MM.1S (cell line): ENCODE data around the gene SPIN1.

Experiments used
- DNase-seq: peaks from one replicate; pipeline ENCODE4 v3.0.0-alpha.2; 2015
- H2AFZ ChIP-seq: fragments of 300-600 bp; sonication (generic); 2 replicates; pipeline ENCODE4 v1.6.0; 2016; ENCODE audit warnings: antibody characterized with exemption, low read length
- H3F3A ChIP-seq: fragments of 300-600 bp; sonication (generic); 2 replicates; pipeline ENCODE4 v1.6.1; 2016; ENCODE audit warnings: mild to moderate bottlenecking, antibody characterized with exemption, low read length, moderate library complexity, mixed read lengths; ENCODE audit not compliant: insufficient read depth
- H3K27ac ChIP-seq: fragments of 300-600 bp; sonication (generic); 2 replicates; pipeline ENCODE4 v1.5.1; 2016; ENCODE audit warnings: mild to moderate bottlenecking, low read length
- H3K27me3 ChIP-seq: fragments of 300-600 bp; sonication (generic); replicated peaks from 2 replicates; pipeline ENCODE4 v1.6.0; 2016; ENCODE audit warnings: low read length; ENCODE audit not compliant: insufficient read depth
- H3K36me3 ChIP-seq: fragments of 300-600 bp; sonication (generic); replicated peaks from 2 replicates; pipeline ENCODE4 v1.6.1; 2016; ENCODE audit warnings: mild to moderate bottlenecking, low read length, mixed read lengths; ENCODE audit not compliant: insufficient read depth
- H3K4me1 ChIP-seq: fragments of 300-600 bp; sonication (generic); 2 replicates; pipeline ENCODE4 v1.6.1; 2016; ENCODE audit warnings: low read length, mixed read lengths
- H3K4me2 ChIP-seq: fragments of 300-600 bp; sonication (generic); 2 replicates; pipeline ENCODE4 v1.6.0; 2016; ENCODE audit warnings: low read depth, low read length
- H3K4me3 ChIP-seq: fragments of 300-600 bp; sonication (generic); 2 replicates; pipeline ENCODE4 v1.5.1; 2016; ENCODE audit warnings: low read length, mixed read lengths
- H3K79me2 ChIP-seq: fragments of 300-600 bp; sonication (generic); 2 replicates; pipeline ENCODE4 v1.6.1; 2016; ENCODE audit warnings: mixed run types, low read length, mixed read lengths
- H3K9ac ChIP-seq: fragments of 300-600 bp; sonication (generic); 2 replicates; pipeline ENCODE4 v1.6.1; 2016; ENCODE audit warnings: low read length, mixed read lengths
- H3K9me2 ChIP-seq: fragments of 300-600 bp; sonication (generic); replicated peaks from 2 replicates; pipeline ENCODE4 v1.6.1; 2016; ENCODE audit warnings: mild to moderate bottlenecking, low read length, mixed read lengths; ENCODE audit not compliant: insufficient read depth
- H3K9me3 ChIP-seq: fragments of 300-600 bp; sonication (generic); replicated peaks from 2 replicates; pipeline ENCODE4 v1.6.1; 2016; ENCODE audit warnings: mild to moderate bottlenecking, low read length, mixed read lengths; ENCODE audit not compliant: insufficient read depth
- H4K20me1 ChIP-seq: fragments of 300-600 bp; sonication (generic); 2 replicates; pipeline ENCODE4 v1.6.1; 2016; ENCODE audit warnings: mild to moderate bottlenecking, low read length, moderate library complexity, mixed read lengths; ENCODE audit not compliant: insufficient read depth
- EZH2 ChIP-seq: fragments of 300-600 bp; sonication (generic); optimal IDR thresholded peaks from 2 replicates; pipeline ENCODE3; 2017; ENCODE audit warnings: low read depth, mild to moderate bottlenecking, antibody characterized with exemption, low read length, mixed read lengths
- EZH2phosphoT487 ChIP-seq: fragments of 300-600 bp; sonication (generic); IDR thresholded peaks from 2 replicates; pipeline ENCODE4 v1.6.1; 2018; ENCODE audit warnings: antibody characterized with exemption, low read length
- TF ChIP-seq, protein P1 (sequence below): fragments of 300-600 bp; sonication (generic); IDR thresholded peaks from 2 replicates; pipeline ENCODE4 v1.5.1; 2016; ENCODE audit warnings: antibody characterized with exemption, low read length, mixed read lengths

Gene SPIN1

DNA sequence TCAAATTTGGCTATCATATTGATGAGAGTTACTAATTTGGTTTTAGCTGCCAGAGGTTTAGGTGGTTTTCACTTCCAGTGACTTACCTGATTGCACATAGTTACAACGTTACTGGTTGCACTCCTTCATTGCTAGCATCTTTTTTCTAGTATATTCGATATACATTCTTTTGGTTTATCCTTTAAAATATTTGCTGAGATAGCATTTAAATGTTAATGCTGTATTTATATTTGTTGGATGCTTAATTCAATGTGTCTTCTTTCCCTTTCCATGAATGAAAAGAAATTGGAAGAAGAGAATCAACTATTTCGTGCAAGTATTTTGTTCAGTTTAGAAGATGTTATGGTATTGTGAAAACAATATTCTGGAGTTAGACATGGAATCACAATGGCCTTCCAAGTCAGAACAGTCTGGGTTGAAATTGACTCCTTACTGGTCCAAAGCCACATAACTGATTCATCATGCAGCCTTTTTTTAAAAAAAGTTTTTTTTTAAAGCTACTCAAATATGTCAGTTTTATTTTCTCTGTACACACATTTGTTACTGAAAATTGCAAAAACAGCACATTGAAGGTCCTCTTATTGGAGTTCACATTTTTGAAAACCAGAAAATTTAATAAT, 2.2 kb downstream of the SPIN1 start:
- Histone ChIP-seq H3K79me2 (peaks cover 64% of the 10 kb centered on the region), H3K4me2 (no peak overlapping the region)

DNA sequence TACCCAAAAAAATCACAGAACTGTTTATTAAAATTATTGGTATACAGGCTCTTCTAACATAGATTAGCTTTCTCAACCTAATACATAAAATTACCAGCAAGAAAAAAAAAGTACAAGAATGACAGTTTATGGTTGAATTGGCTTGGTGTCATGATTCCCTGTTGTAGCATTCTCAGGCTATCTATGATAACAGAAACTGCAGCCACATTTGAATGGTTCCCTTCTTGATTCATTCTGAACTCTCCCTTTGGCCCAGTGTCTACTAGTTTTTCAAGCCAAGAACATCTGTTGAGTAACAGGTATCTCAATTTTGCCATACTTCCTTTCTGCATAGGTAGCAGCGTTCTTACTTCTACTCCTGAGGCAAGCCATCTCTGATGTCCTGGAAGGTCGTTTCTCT, 3.0 kb downstream of the SPIN1 start:
- Histone ChIP-seq H3K36me3 (no peaks in the 10 kb centered on the region), H3K27ac (no peak overlapping the region), H3K4me2 (no peak overlapping the region), H4K20me1 (no peaks in the 10 kb centered on the region), H3K9me3 (no peaks in the 10 kb centered on the region), H3K79me2 (peaks cover 71% of the 10 kb centered on the region), H2AFZ (no peak overlapping the region), H3K27me3 (no peaks in the 10 kb centered on the region), H3K4me1 (peaks cover 7% of the 10 kb centered on the region), H3K9ac (no peak overlapping the region), H3K9me2 (no peaks in the 10 kb centered on the region), H3F3A (peaks cover 10% of the 10 kb centered on the region; the same call in 1 of the 2 replicates), H3K4me3 (no peak overlapping the region)
- TF ChIP-seq, protein P1, sequence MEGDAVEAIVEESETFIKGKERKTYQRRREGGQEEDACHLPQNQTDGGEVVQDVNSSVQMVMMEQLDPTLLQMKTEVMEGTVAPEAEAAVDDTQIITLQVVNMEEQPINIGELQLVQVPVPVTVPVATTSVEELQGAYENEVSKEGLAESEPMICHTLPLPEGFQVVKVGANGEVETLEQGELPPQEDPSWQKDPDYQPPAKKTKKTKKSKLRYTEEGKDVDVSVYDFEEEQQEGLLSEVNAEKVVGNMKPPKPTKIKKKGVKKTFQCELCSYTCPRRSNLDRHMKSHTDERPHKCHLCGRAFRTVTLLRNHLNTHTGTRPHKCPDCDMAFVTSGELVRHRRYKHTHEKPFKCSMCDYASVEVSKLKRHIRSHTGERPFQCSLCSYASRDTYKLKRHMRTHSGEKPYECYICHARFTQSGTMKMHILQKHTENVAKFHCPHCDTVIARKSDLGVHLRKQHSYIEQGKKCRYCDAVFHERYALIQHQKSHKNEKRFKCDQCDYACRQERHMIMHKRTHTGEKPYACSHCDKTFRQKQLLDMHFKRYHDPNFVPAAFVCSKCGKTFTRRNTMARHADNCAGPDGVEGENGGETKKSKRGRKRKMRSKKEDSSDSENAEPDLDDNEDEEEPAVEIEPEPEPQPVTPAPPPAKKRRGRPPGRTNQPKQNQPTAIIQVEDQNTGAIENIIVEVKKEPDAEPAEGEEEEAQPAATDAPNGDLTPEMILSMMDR: no peak
- TF ChIP-seq EZH2 (no peak), EZH2phosphoT487 (no peak)
- no peak for DNase-seq

More for the DNA sequence above, 2.2 kb downstream of the SPIN1 start:
- DNase-seq: no peak
- Histone ChIP-seq H3K9me2 (no peaks in the 10 kb centered on the region), H3K27me3 (no peaks in the 10 kb centered on the region), H3K4me1 (peaks cover 7% of the 10 kb centered on the region), H3K36me3 (no peaks in the 10 kb centered on the region), H3F3A (peaks cover 10% of the 10 kb centered on the region; the same call in 1 of the 2 replicates), H4K20me1 (no peaks in the 10 kb centered on the region), H3K9me3 (no peaks in the 10 kb centered on the region), H3K4me3 (no peak overlapping the region), H2AFZ (no peak overlapping the region), H3K9ac (no peak overlapping the region), H3K27ac (no peak overlapping the region)
- TF ChIP-seq, protein P1: no peak
- TF ChIP-seq EZH2 (no peak), EZH2phosphoT487 (no peak)

DNA sequence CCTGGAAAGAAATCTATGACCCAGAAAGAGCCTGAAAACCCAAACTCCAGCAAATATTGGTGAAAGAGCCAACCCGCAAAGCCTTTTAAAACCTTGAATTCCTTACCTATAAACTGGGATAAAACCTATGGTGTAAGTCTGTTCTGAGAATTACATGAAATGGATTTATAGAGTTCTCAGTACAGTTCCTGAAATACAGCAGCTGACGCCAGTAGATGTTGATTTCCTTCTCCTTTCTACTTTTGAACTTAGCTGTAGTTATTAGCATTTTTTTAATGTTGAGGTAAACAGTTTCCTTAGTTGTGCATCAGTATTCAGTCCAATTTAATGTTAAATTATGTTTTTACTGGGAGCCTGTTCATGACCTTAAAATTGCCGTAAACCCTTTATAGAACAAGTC, 3.7 kb downstream of the SPIN1 start:
- no peaks in the 10 kb centered on the region for H3K27me3 ChIP-seq
- DNase-seq: no peak
- no peaks in the 10 kb centered on the region for H4K20me1 ChIP-seq
- no peak overlapping the region for H3K4me2 ChIP-seq
- H3K27ac ChIP-seq: no peak overlapping the region
- H3F3A ChIP-seq: peaks cover 10% of the 10 kb centered on the region; the same call in 1 of the 2 replicates
- no peak overlapping the region for H2AFZ ChIP-seq
- TF ChIP-seq EZH2phosphoT487: no peak
- TF ChIP-seq EZH2: no peak
- TF ChIP-seq, protein P1: no peak
- no peaks in the 10 kb centered on the region for H3K36me3 ChIP-seq
- no peaks in the 10 kb centered on the region for H3K9me3 ChIP-seq
- H3K4me3 ChIP-seq: no peak overlapping the region
- H3K9ac ChIP-seq: no peak overlapping the region
- peaks cover 78% of the 10 kb centered on the region for H3K79me2 ChIP-seq
- H3K4me1 ChIP-seq: peaks cover 7% of the 10 kb centered on the region
- no peaks in the 10 kb centered on the region for H3K9me2 ChIP-seq
